Measurements from ENCODE around the gene BLVRB.
"Not testable (repeated sequence)": the region's sequence is repeated elsewhere in the genome, so short reads cannot be mapped to it uniquely, and the experiment has no call there.

- TF ChIP-seq CTCF (IDR thresholded peaks at IDR 0.05; ENCODE audit: low read depth, low read length); EZH2phosphoT487 (IDR thresholded peaks at IDR 0.05; ENCODE audit: low read depth): not testable (repeated sequence)
Observed at GRCh38 chr19:40453943-40454342, 11.6 kb downstream of the BLVRB start.
